Aorta (tissue), 5 donors: ENCODE results near the gene GPR25. TPM values are rescaled to one million over a fixed set of nuclear protein-coding genes. Genes with fewer than 3 reads are reported as not detected.

Experiments used
- ATAC-seq: fragments of 200-7000 bp; cut with Tn5 transposase; one replicate; pipeline ENCODE4 v1.9.1; 2022; ENCODE audit warnings: moderate library complexity; ENCODE audit not compliant: low FRiP score
- DNase-seq, 2 donors: peaks; one replicate each; pipeline ENCODE4 v3.0.0-alpha.2; 2020
- H3K27ac ChIP-seq, 2 donors: one replicate each; pipeline ENCODE4 v1.5.1; 2013; ENCODE audit warnings: low read length in 2 of 2, mild to moderate bottlenecking in 2 of 2, moderate library complexity in 2 of 2, control low read depth in 1 of 2, inconsistent platforms in 1 of 2, low read depth in 1 of 2
- H3K27me3 ChIP-seq, 2 donors: one replicate each; pipeline ENCODE4 v1.6.1; 2013; ENCODE audit warnings: control low read depth in 1 of 2, low read length in 1 of 2, mild to moderate bottlenecking in 1 of 2, moderate library complexity in 1 of 2; ENCODE audit not compliant: insufficient read depth in 2 of 2, control insufficient read depth in 1 of 2
- H3K36me3 ChIP-seq, 2 donors: one replicate each; pipeline ENCODE4 v1.6.1; 2013; ENCODE audit warnings: control low read depth in 1 of 2, low read length in 1 of 2, mild to moderate bottlenecking in 1 of 2; ENCODE audit not compliant: insufficient read depth in 2 of 2, control insufficient read depth in 1 of 2
- H3K4me1 ChIP-seq, 2 donors: one replicate each; pipeline ENCODE4 v1.6.1; 2013; ENCODE audit warnings: low read length in 2 of 2, control low read depth in 1 of 2, mild to moderate bottlenecking in 1 of 2, moderate library complexity in 1 of 2; ENCODE audit not compliant: insufficient read depth in 2 of 2, control insufficient read depth in 1 of 2
- H3K4me3 ChIP-seq, 2 donors: one replicate each; pipeline ENCODE4 v1.5.1; 2013; ENCODE audit warnings: low read length in 2 of 2, control low read depth in 1 of 2, mild to moderate bottlenecking in 1 of 2
- H3K9me3 ChIP-seq: one replicate; pipeline ENCODE4 v1.6.1; 2013; ENCODE audit warnings: mild to moderate bottlenecking, low read length; ENCODE audit not compliant: control insufficient read depth
- WGBS, 2 donors: extraction: QIAGEN DNeasy Blood & Tissue Kit; methylation state at CpG; one replicate each; pipeline ENCODE4 v1.1.7; 2013; 5-methylcytosine and 5-hydroxymethylcytosine counted together
- intact Hi-C, 2 donors: fragments of 100-400 bp; cut with DNase I; formaldehyde crosslinking; loops; one replicate each; pipeline versions ENCODE4 v1.14.2 to v1.15.0; 2022
- polyA plus RNA-seq, 2 donors: library from polyadenylated mRNA; stranded (reverse); fragments of 200-250 nt; gene quantifications; one replicate each; pipeline ENCODE4 v1.2.3, GENCODE V29; 2013
- total RNA-seq, 2 donors: library from RNA; stranded (reverse); fragmentation: NEBNext Ultra II Directional; extraction: Animal tissue kit (Norgen Biotek cat#: 25700); gene quantifications; one replicate each; pipeline ENCODE4 v1.2.1, GENCODE V29; 2021
- donor health status: healthy with polysubstance abuse.
- donor health status: Bipolar disorder and iron deficiency.
- donor health status: DM: no; HTN: no; CAD: no.
- donor health status: DM: no; HTN: no; CAD: no.
- donor health status: DM: yes; HTN: yes; CAD: no.

GPR25 gene
- total and polyA plus RNA-seq, 4 donors, result not detected

GRCh38 chr1:200867018-200867811, 5.6 kb upstream of the GPR25 start:
- 39 to 43% methylated on average over 11 of the region's 11 CpGs for WGBS, 2 donors
- DNase-seq, result no peak
- no peak for ATAC-seq
- Histone ChIP-seq H3K36me3 (peaks cover 0 to 3% of the 10 kb centered on the region in 2 donors), H3K9me3 (no peaks in the 10 kb centered on the region), H3K27ac (no peak overlapping the region), H3K4me1 (no peaks in the 10 kb centered on the region), H3K27me3 (no peaks in the 10 kb centered on the region), H3K4me3 (no peak overlapping the region)
- intact Hi-C loops, result no loop called here

- DNase-seq, result no peak
- H3K4me3 ChIP-seq, result no peak overlapping the region
- ATAC-seq, result no peak
- H3K27ac ChIP-seq, result no peak overlapping the region
- H3K36me3 ChIP-seq, result no peaks in the 10 kb centered on the region
- WGBS, 2 donors, result 90 to 95% methylated on average over 5 of the region's 5 CpGs
- H3K9me3 ChIP-seq, result no peaks in the 10 kb centered on the region
- intact Hi-C loops, result no loop called here
- no peaks in the 10 kb centered on the region for H3K4me1 ChIP-seq
- no peaks in the 10 kb centered on the region for H3K27me3 ChIP-seq
These were observed 3.4 kb upstream of the GPR25 start for GRCh38 chr1:200869376-200869752.

GRCh38 chr1:200869753-200870391, 2.9 kb upstream of the GPR25 start:
- Histone ChIP-seq H3K36me3 (no peaks in the 10 kb centered on the region), H3K9me3 (no peaks in the 10 kb centered on the region), H3K27ac (no peak overlapping the region), H3K4me3 (no peak overlapping the region), H3K27me3 (no peaks in the 10 kb centered on the region), H3K4me1 (no peaks in the 10 kb centered on the region)
- DNase-seq (no peak), ATAC-seq (no peak)
- 88 to 93% methylated on average over 9 of the region's 9 CpGs for WGBS, 2 donors
- intact Hi-C loops, result no loop called here

GRCh38 chr1:200873116-200873670, 412 bp downstream of the GPR25 start:
- H3K4me1 ChIP-seq, result no peaks in the 10 kb centered on the region
- no peaks in the 10 kb centered on the region for H3K36me3 ChIP-seq
- no peaks in the 10 kb centered on the region for H3K9me3 ChIP-seq
- intact Hi-C loops, result no loop called here
- no peaks in the 10 kb centered on the region for H3K27me3 ChIP-seq
- ATAC-seq, result no peak
- no peak overlapping the region for H3K27ac ChIP-seq
- WGBS, 2 donors, result 6 to 7% methylated on average over 34 to 61 of the region's 61 CpGs
- no peak for DNase-seq
- peak overlapping the region in 1 of 2 donors; percentile 10 for H3K4me3 ChIP-seq

GRCh38 chr1:200873671-200874397, 1.1 kb downstream of the GPR25 start:
- no peaks in the 10 kb centered on the region for H3K4me1 ChIP-seq
- H3K27ac ChIP-seq, result no peak overlapping the region
- ATAC-seq (peak; percentile 37), DNase-seq (peak in 1 of 2 donors; percentile 33)
- no peaks in the 10 kb centered on the region for H3K27me3 ChIP-seq
- no peaks in the 10 kb centered on the region for H3K9me3 ChIP-seq
- no peaks in the 10 kb centered on the region for H3K36me3 ChIP-seq
- 22 to 24% methylated on average over 61 to 66 of the region's 66 CpGs for WGBS, 2 donors
- intact Hi-C loops, result no loop called here
- H3K4me3 ChIP-seq, result no peak overlapping the region

GRCh38 chr1:200874694-200875093, 1.9 kb downstream of the GPR25 start:
- H3K4me3 ChIP-seq, result no peak overlapping the region
- 92 to 94% methylated on average over 6 of the region's 6 CpGs for WGBS, 2 donors
- no peak overlapping the region for H3K27ac ChIP-seq
- H3K4me1 ChIP-seq, result no peaks in the 10 kb centered on the region
- no peaks in the 10 kb centered on the region for H3K36me3 ChIP-seq
- intact Hi-C loops, result no loop called here
- no peak for ATAC-seq
- DNase-seq, result peak in 1 of 2 donors; percentile 33
- no peaks in the 10 kb centered on the region for H3K27me3 ChIP-seq
- no peaks in the 10 kb centered on the region for H3K9me3 ChIP-seq

- 83 to 87% methylated on average over 5 of the region's 5 CpGs for WGBS, 2 donors
- no peak overlapping the region for H3K4me3 ChIP-seq
- no peaks in the 10 kb centered on the region for H3K36me3 ChIP-seq
- H3K4me1 ChIP-seq, result no peaks in the 10 kb centered on the region
- H3K27me3 ChIP-seq, result no peaks in the 10 kb centered on the region
- DNase-seq, result peak in 1 of 2 donors; percentile 14
- H3K9me3 ChIP-seq, result no peaks in the 10 kb centered on the region
- no peak overlapping the region for H3K27ac ChIP-seq
- ATAC-seq, result no peak
- intact Hi-C loops, result no loop called here
These were observed 2.6 kb downstream of the GPR25 start for GRCh38 chr1:200875416-200875815.

GRCh38 chr1:200877010-200877409, 4.2 kb downstream of the GPR25 start:
- Histone ChIP-seq H3K9me3 (no peaks in the 10 kb centered on the region), H3K4me1 (no peaks in the 10 kb centered on the region), H3K36me3 (no peaks in the 10 kb centered on the region), H3K27me3 (no peaks in the 10 kb centered on the region), H3K4me3 (no peak overlapping the region), H3K27ac (no peak overlapping the region)
- intact Hi-C loops, result no loop called here
- 84 to 86% methylated on average over 3 of the region's 3 CpGs for WGBS, 2 donors
- DNase-seq, result no peak
- no peak for ATAC-seq
